Activated CD8-positive, alpha-beta memory T cell treated with anti-CD3 and anti-CD28 coated beads, Interleukin-2, amount 50 U/mL, for 4 hours (primary cell): ENCODE data around the gene KRT33A.
"Not testable (repeated sequence)": the region's sequence is repeated elsewhere in the genome, so short reads cannot be mapped to it uniquely, and the experiment has no call there.

ENCODE experiments used
- DNase-seq: peaks from one replicate; pipeline ENCODE4 v3.0.0-alpha.2; 2020

The KRT33A gene

GRCh38 chr17:41350381-41350878 is at the start of gene KRT33A:
Gene KRT33A (minus strand): TSS chr17:41350828. CDS start chr17:41350767, 61 bp downstream.
- DNase-seq: not testable (repeated sequence)

DNA sequence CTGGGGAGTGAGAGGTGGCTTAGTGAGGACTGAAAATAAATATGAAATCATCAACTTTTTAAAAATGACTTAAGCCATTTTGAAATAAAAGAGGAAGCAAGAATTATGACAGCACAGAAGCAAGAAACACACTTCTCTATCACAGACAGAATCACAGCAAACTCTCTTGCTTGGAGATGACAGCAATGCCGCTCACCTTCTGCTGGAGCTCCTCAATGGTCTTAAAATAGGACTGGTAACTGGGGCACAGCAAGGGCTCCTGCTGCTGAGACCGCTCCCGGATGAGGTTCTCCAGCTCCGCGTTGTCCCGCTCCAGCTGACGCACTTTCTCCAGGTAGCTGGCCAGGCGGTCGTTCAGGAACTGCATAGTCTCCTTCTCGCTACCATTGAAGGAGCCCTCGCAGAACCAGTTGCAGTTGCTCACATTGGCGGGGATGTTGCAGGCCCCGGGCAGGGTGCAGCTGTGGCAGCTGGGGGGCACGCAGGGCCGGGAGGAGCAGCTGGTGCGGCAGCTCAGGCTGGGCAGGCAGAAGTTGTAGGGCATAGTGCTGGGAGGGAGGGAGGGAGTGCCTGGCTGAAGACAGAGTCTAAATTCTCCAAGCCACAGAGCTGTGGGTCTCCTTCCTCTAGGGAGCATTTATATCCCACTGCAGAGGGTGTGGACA is 46.5 kb upstream of the KRT33A start, which contains the start of gene KRT31:
KRT31 (minus strand) TSS at position 613 of the 665 bp plus-strand sequence; CDS start at position 544, 69 bp downstream.
- DNase-seq: no peak

- no peak for DNase-seq
Observed at GRCh38 chr17:41396340-41396739, 45.7 kb upstream of the KRT33A start.

GRCh38 chr17:41395611-41396010 is 45.0 kb upstream of the KRT33A start:
- no peak for DNase-seq

DNA sequence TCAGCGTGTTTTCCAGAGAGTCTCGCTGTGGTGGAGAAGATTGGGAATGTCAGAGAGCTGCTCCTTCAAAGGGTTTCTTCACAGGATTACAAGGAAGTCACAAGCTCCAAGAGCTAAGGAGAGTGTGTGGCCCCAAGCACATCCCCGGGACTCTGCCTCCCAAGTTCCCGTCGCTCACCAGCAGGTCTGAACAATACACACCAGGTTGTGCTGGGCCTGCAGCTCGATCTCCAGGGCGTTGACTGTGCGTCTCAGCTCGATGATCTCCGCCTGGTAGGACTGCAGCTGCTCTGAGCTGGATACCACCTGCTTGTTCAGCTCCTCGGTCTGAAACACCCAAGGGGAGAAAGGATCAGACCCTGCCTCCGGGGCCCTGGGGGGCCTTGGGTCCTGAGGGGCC is 44.4 kb upstream of the KRT33A start:
- not testable (repeated sequence) for DNase-seq

DNA sequence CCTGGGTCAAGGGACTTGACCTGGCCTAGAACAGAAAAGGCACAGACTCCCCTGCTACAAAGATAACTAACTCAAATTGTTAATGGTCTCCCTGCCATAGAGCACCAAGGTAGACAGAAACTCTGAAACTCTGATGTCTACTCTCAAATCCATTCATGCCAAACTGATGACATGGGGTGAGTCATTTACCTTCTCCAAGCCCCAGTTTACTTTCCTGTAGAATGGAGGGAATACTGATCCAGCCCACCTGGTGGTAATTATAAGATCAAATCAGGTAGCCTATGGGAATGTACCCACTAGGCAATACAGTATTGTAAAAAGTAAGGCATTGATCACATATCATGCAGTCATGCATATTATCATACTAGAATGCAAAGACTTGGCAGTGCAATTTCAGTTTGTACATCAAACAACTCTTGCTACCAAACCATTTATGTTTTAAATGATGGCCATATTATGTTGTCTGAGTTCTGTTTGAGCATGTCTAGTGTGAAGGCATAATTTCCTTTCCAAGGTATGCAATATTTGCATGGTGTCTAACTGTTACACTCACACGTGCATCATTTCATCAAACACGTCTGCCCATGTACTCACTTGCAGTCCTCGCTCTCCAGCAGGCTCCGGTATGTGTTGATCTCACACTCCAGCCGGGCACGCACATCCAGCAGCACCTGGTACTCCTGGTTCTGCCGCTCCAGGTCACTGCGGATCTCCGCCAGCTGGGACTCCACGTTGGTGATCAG is 43.8 kb upstream of the KRT33A start:
- DNase-seq: no peak

GRCh38 chr17:41393826-41394225 is 43.2 kb upstream of the KRT33A start:
- no peak for DNase-seq

DNA sequence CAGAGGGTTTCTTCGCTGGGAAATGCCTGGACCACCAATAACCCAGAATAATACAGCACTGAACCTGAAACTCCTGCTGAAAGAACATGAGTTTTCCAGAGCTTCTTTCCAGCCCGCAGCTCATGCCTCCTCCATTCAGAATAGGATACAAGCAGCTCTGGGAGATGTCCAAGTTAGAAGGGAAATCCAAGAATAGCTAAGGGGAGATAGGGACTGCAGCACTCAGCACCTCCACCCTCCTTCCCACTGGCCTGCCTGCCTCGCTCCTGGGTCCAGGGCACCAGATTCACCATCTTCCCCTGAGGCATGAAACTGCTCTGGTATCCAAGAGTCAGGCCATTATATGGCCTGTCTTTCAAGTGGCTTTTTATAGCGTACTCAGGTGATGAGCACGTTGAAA is 42.7 kb upstream of the KRT33A start:
- no peak for DNase-seq

GRCh38 chr17:41392278-41392677 is 41.6 kb upstream of the KRT33A start:
- no peak for DNase-seq

- no peak for DNase-seq
Observed at GRCh38 chr17:41391535-41391934, 40.9 kb upstream of the KRT33A start.

DNA sequence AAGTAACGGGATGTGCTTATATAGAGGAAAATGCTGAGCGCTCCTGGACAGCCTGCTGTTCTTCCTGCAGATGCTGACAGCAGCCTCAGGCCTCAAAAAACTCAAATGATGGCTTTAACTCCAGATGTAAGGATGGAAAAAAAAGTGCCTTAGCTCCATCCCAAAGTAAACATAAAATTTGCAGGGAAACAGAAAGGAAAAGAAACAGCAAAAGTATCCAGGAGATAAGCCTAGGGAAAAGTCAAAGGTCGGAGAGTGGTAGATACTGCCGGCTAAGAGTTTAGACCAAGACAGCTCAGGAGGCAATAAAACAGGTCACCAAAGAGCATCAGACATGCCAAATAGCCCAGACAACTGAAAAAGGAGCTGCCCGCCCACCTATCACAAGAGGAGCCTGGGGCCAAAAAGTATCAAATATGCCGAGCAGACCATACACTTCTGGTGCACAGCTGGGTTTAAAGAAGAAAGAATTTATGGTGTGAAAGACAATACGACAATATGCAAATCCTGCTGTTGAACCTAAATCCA is 39.8 kb upstream of the KRT33A start:
- DNase-seq: no peak

GRCh38 chr17:41387670-41388069 is 37.0 kb upstream of the KRT33A start:
- DNase-seq: no peak

DNA sequence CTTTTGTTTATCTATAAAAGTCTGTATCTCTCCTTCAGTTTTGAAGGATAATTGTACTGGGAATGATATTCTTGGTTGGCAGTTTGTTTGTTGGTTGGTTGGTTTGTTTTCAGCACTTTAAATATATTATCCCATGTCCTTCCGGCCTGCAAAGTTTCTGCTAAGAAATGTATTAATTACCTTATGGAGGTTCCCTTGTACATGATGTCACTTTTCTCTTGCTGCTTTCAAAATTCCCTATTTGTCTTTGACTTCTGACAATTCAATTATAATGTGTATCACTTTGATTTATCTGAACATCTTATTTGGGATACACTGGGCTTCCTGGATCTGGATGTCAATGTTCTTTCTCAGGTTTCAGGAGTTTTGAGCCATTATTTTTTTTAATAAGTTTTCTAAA is 35.6 kb upstream of the KRT33A start:
- DNase-seq: no peak

DNA sequence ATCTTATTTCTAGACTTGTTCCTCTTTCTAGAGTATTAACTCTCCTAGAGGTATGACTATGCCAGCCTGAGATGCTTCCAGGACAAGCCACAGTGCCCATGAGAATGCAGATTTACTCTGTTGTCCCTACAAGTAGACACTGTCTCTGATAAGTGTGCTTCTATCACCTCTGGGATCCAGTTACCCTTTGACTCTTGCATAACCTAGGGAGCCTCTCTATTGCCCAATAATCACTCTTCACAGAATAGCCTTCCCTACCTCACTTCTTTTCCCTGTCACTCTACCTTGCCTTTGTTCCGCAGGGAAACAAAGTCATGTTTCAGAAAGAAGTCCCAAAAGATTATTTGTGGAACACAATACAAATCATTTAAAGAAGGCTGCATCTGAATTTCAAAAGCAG is 33.1 kb upstream of the KRT33A start:
- DNase-seq: no peak

DNA sequence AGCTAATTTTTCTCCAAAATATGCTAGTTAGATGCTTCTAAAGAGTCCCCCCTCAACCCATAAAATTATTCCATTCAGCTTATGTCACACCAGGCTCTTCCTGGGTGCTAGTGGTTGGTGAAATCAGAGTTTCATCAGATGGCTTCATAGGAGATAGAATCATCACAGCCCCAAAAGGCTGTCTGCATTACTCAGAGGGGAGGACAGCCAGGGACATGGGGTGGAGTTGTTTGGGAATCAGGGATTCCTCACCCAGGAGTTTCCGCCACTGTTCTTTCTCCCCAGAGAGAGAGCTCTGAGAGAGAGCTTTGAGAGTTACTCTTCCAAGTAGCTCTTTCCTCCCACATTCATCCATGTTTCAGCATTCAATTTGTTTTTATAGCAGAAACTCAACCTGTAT is 31.8 kb upstream of the KRT33A start:
- DNase-seq: no peak

GRCh38 chr17:41381943-41382342 is 31.3 kb upstream of the KRT33A start, which contains the start of gene KRT34:
Gene KRT34 (minus strand): TSS chr17:41382306. CDS start chr17:41382246, 60 bp downstream.
- DNase-seq: not testable (repeated sequence)

DNA sequence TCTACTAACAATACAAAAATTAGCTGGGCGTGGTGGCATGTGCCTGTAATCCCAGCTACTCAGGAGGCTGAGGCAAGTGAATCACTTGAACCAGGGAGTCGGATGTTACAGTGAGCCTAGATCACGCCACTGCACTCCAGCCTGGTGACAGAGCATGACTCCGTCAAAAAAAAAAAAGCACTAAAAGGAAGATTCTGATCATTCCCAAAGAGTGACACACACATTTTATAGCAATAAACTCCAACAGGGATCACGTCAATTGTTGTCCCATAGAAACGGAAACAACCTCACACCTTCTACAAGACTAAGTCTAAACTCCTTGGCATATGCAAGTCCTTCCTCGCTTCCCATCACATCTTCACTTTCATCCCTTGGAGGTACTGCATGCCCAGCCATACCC is 29.5 kb upstream of the KRT33A start:
- not testable (repeated sequence) for DNase-seq

DNA sequence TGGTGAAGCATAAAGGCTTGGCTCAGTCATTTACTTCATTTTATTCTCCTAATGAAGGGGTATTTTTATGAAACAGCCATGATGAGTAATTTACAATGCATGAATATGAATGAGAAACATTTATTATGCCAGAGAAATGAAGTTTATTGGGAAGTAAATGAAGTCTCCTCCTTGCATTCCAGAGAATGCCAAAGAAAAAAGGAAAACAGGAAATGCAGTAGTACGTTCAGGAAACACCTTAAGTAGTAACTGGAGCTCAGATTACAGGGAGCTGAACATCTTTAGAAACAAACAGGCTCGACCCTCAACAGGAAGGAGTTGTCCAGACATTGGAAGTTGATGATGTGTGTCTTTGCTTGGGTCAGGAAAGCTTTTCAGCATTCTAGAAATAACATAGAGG is 26.9 kb upstream of the KRT33A start:
- DNase-seq: no peak

- DNase-seq: no peak
Observed at GRCh38 chr17:41369713-41370112, 19.1 kb upstream of the KRT33A start, which contains the start of gene KRT33B. Gene KRT33B (minus strand): TSS chr17:41369813. CDS start chr17:41369750, 63 bp downstream.

DNA sequence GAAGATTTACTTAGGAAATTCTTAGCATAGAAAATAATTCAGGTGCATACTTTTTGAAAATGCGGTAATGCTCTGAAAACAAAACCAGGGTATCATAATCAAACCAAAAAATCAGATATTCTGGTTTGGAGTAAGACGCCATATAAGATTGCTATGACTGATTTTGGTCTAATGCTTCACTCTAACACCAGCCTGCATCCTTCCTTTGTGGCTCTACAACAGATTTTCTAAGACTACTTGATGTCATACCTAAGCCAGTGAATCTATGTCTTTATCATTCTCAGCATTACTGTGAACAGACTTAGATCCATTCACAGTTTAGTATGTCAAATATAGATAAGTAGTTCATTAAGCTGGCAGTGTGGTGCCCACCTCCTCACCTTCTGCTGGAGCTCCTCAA is 18.4 kb upstream of the KRT33A start:
- DNase-seq: no peak

- DNase-seq: no peak
Observed at GRCh38 chr17:41367426-41368075, 16.9 kb upstream of the KRT33A start.

DNA sequence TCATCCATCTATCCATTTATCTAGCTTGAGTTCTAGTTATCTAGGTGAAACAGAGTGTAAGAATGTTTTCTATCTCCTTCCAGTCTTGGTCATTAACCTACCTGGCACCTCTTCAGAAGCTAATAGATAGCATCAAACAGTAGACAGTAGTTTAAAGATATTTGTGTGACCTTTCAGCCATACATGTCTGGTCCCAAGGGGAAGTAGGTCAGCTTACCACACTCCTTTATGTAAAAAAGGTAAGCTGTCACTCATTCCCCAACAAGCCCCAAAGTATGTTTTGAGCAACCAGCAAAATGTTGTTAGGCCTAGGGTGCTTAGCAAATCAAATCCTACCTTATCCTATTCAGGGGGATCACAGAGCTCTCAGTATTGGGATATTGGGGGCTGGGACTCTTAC is 15.4 kb upstream of the KRT33A start:
- no peak for DNase-seq

DNA sequence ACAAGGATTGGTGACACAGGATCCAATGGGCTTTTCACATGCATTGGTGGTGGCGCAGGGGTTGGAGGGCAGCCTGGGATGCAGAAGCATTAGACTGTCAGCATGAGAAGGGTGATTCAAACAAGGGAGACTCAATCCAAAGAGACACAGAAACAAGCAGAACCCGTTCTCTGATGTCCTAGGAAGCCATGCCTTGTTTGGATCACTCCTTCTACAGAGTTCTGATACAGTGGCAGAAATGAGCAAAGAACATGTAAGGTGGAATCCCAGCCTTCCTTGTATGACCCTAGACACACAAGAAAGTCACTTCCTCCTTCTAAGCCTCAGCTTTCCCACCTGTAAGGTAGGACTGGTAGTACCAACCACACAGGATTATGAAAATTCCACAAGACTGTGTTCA is 13.3 kb upstream of the KRT33A start:
- no peak for DNase-seq
